PC-3 (cell line): ENCODE results near the gene DGKB. TPM values are rescaled to one million over a fixed set of nuclear protein-coding genes. Genes with fewer than 3 reads are reported as not detected.

Experiments used
- ATAC-seq: fragments of 200-7000 bp; cut with Tn5 transposase; 2 replicates; pipeline ENCODE4 v1.9.1; 2020; ENCODE audit warnings: mild to moderate bottlenecking, moderate library complexity
- BruUV-seq: library from RNA; stranded (reverse); fragments of 400-500 nt; replicated peaks from 2 replicates; lab custom pipeline; 2021; lab: Mats Ljungman, UMichigan
- CTCF ChIA-PET: fragments of 300-600 bp; sonication (Branson Sonifier 250); formaldehyde crosslinking; loops from one replicate; lab custom pipeline; 2022; ENCODE audit warnings: antibody characterized with exemption; lab: Charles Lee
- POLR2A ChIA-PET: fragments of 300-600 bp; sonication (Branson Sonifier 250); formaldehyde crosslinking; loops from one replicate; lab custom pipeline; 2022; ENCODE audit warnings: antibody characterized with exemption; ENCODE audit not compliant: unreplicated experiment; lab: Charles Lee
- DNase-seq: peaks from one replicate; pipeline ENCODE4 v3.0.0-alpha.2; 2015
- H2AFZ ChIP-seq: fragments of 300-600 bp; sonication (generic); 2 replicates; pipeline ENCODE4 v1.6.0; 2016; ENCODE audit warnings: antibody characterized with exemption, low read length
- H3F3A ChIP-seq: fragments of 300-600 bp; sonication (generic); one replicate; pipeline ENCODE4 v1.6.0; 2017; ENCODE audit warnings: antibody characterized with exemption, low read length, control low read depth, mild to moderate bottlenecking; ENCODE audit not compliant: unreplicated experiment
- H3K27ac ChIP-seq: fragments of 300-600 bp; sonication (generic); 2 replicates; pipeline ENCODE4 v1.5.1; 2016; ENCODE audit warnings: mild to moderate bottlenecking, low read length
- H3K27me3 ChIP-seq: fragments of 300-600 bp; sonication (generic); 2 replicates; pipeline ENCODE4 v1.6.1; 2016; ENCODE audit warnings: low read length, mixed read lengths
- H3K36me3 ChIP-seq: fragments of 300-600 bp; sonication (generic); 2 replicates; pipeline ENCODE4 v1.6.1; 2016; ENCODE audit warnings: low read depth, mixed run types, low read length, mixed read lengths
- H3K4me1 ChIP-seq: fragments of 300-600 bp; sonication (generic); 2 replicates; pipeline ENCODE4 v1.5.1; 2016; ENCODE audit warnings: low read length; ENCODE audit not compliant: insufficient read depth
- H3K4me2 ChIP-seq: fragments of 300-600 bp; sonication (generic); 2 replicates; pipeline ENCODE4 v1.6.0; 2016; ENCODE audit warnings: low read length
- H3K4me3 ChIP-seq: fragments of 300-600 bp; sonication (generic); 2 replicates; pipeline ENCODE4 v1.5.1; 2016; ENCODE audit warnings: mild to moderate bottlenecking, low read length, mixed read lengths
- H3K79me2 ChIP-seq: fragments of 300-600 bp; sonication (generic); 2 replicates; pipeline ENCODE4 v1.6.1; 2017; ENCODE audit warnings: low read length, mixed read lengths
- H3K9ac ChIP-seq: fragments of 300-600 bp; sonication (generic); 2 replicates; pipeline ENCODE4 v1.6.0; 2016; ENCODE audit warnings: mild to moderate bottlenecking, low read length
- H3K9me2 ChIP-seq: fragments of 300-600 bp; sonication (generic); replicated peaks from 2 replicates; pipeline ENCODE4 v1.6.1; 2016; ENCODE audit warnings: mixed run types, low read length, mixed read lengths
- H3K9me3 ChIP-seq: fragments of 300-600 bp; sonication (generic); 2 replicates; pipeline ENCODE4 v1.6.1; 2016; ENCODE audit warnings: low read length, mixed read lengths
- H4K20me1 ChIP-seq: fragments of 300-600 bp; sonication (generic); 2 replicates; pipeline ENCODE4 v1.6.1; 2016; ENCODE audit warnings: low read length, mixed read lengths
- CTCF ChIP-seq: fragments of 300-600 bp; sonication (generic); conservative IDR thresholded peaks from 2 replicates; pipeline ENCODE4 v1.5.1; 2017; ENCODE audit warnings: antibody characterized with exemption, low read depth, mild to moderate bottlenecking, low read length
- EZH2 ChIP-seq: fragments of 300-600 bp; sonication (generic); IDR thresholded peaks from one replicate; pipeline ENCODE4 v1.6.1; 2017; ENCODE audit warnings: antibody characterized with exemption, mild to moderate bottlenecking, low read length; ENCODE audit not compliant: unreplicated experiment
- EZH2phosphoT487 ChIP-seq: fragments of 300-600 bp; sonication (generic); IDR thresholded peaks from 2 replicates; pipeline ENCODE4 v1.6.1; 2018; ENCODE audit warnings: mild to moderate bottlenecking, antibody characterized with exemption, low read length, borderline replicate concordance
- intact Hi-C: fragments of 100-400 bp; cut with micrococcal nuclease; formaldehyde crosslinking; loops from 2 replicates; pipeline ENCODE4 v1.9.0; 2023
- total RNA-seq: library from RNA; depleted of rRNA; stranded (reverse); fragments of >200 nt; gene quantifications from 2 replicates; pipeline ENCODE4 v1.2.3, GENCODE V29; 2014

The DGKB gene
- total RNA-seq, 1 experiment from 2014 or later, result 0.15 TPM

- Histone ChIP-seq H3K9me3 (no peaks in the 10 kb centered on the region), H3K27ac (peak overlapping the region; percentile 50), H3K4me1 (peaks cover 16% of the 10 kb centered on the region; the same call in 1 of the 2 replicates), H3K79me2 (no peaks in the 10 kb centered on the region), H3F3A (no peaks in the 10 kb centered on the region), H3K27me3 (no peaks in the 10 kb centered on the region), H2AFZ (no peak overlapping the region), H3K4me2 (no peak overlapping the region), H3K9ac (no peak overlapping the region), H4K20me1 (no peaks in the 10 kb centered on the region), H3K9me2 (no peaks in the 10 kb centered on the region), H3K4me3 (no peak overlapping the region), H3K36me3 (no peaks in the 10 kb centered on the region)
- intact Hi-C loops, result no loop called here
- ChIA-PET CTCF (no interaction called here), POLR2A (no interaction called here)
- DNase-seq, result peak; percentile 66
- ATAC-seq, result peak; percentile 55
- BruUV-seq, result no TSS peak
- TF ChIP-seq EZH2 (no peak), CTCF (no peak), EZH2phosphoT487 (no peak)
Observed at GRCh38 chr7:14218338-14218737, 684.2 kb downstream of the DGKB start.

GRCh38 chr7:14209896-14210484 lies 692.6 kb downstream of the DGKB start:
- H3K9me2 ChIP-seq, result no peaks in the 10 kb centered on the region
- H3K4me1 ChIP-seq, result no peaks in the 10 kb centered on the region
- intact Hi-C loops, result no loop called here
- no peak overlapping the region for H3K9ac ChIP-seq
- no peak overlapping the region for H3K27ac ChIP-seq
- H3K9me3 ChIP-seq, result no peaks in the 10 kb centered on the region
- H3K27me3 ChIP-seq, result no peaks in the 10 kb centered on the region
- no peaks in the 10 kb centered on the region for H3K79me2 ChIP-seq
- no peak overlapping the region for H3K4me3 ChIP-seq
- no peak for DNase-seq
- no TSS peak for BruUV-seq
- TF ChIP-seq EZH2 (no peak), CTCF (no peak), EZH2phosphoT487 (no peak)
- H3F3A ChIP-seq, result no peaks in the 10 kb centered on the region
- H4K20me1 ChIP-seq, result no peaks in the 10 kb centered on the region
- no peak overlapping the region for H3K4me2 ChIP-seq
- ATAC-seq, result no peak
- ChIA-PET POLR2A (interaction anchor here (0.6 kb wide), 1 partner anchor 192 kb away, joined by 4 read pairs; no protein-coding TSS in a partner anchor), CTCF (no interaction called here)
- no peak overlapping the region for H2AFZ ChIP-seq
- H3K36me3 ChIP-seq, result no peaks in the 10 kb centered on the region

GRCh38 chr7:14207711-14208110 lies 694.8 kb downstream of the DGKB start:
- no peak for TF ChIP-seq EZH2phosphoT487
- TF ChIP-seq CTCF, result no peak
- no peak for TF ChIP-seq EZH2
- ATAC-seq (no peak), DNase-seq (no peak)
- Histone ChIP-seq H3K4me1 (no peaks in the 10 kb centered on the region), H3K79me2 (no peaks in the 10 kb centered on the region), H3K36me3 (no peaks in the 10 kb centered on the region), H3K9me2 (no peaks in the 10 kb centered on the region), H3K4me2 (no peak overlapping the region), H3F3A (no peaks in the 10 kb centered on the region), H2AFZ (no peak overlapping the region), H4K20me1 (no peaks in the 10 kb centered on the region), H3K4me3 (no peak overlapping the region), H3K9ac (no peak overlapping the region), H3K27me3 (no peaks in the 10 kb centered on the region), H3K27ac (no peak overlapping the region), H3K9me3 (no peaks in the 10 kb centered on the region)
- ChIA-PET POLR2A (no interaction called here), CTCF (no interaction called here)
- BruUV-seq, result no TSS peak
- intact Hi-C loops, result no loop called here
